K562 (cell line): Measurements from ENCODE around the gene MAPT. TPM values are rescaled to one million over a fixed set of nuclear protein-coding genes. Genes with fewer than 3 reads are reported as not detected.
A peak's percentile ranks its signal among the peaks of the same experiment; 100 is the strongest.

Experiments used
- ATAC-seq: fragments of 200-7000 bp; cut with Tn5 transposase; 3 replicates; pipeline ENCODE4 v1.9.1; 2020; ENCODE audit warnings: moderate library complexity
- BruUV-seq: library from RNA; stranded (reverse); fragments of 400-500 nt; replicated peaks from 2 replicates; lab custom pipeline; 2021; lab: Mats Ljungman, UMichigan
- CTCF ChIA-PET: fragments of 300-600 bp; formaldehyde crosslinking; extraction: SDS; loops from one replicate; lab custom pipeline; 2021; ENCODE audit warnings: low intra/inter-chr PET ratio; lab: Yijun Ruan, JAX
- POLR2A ChIA-PET: fragments of 300-600, 350-650 bp; sonication (Branson Sonifier 250); formaldehyde crosslinking; extraction: SDS; loops from one replicate; lab custom pipeline; 2021; ENCODE audit warnings: antibody characterized with exemption, inconsistent platforms; lab: Yijun Ruan, JAX
- DNase-seq, 4 experiments: peaks; one replicate each; pipeline versions ENCODE4 v3.0.0 to v3.0.0-alpha.2; 2011 to 2018; ENCODE audit warnings: low spot score in 3 of 4, mixed read lengths in 3 of 4; ENCODE audit errors: extremely low read depth in 1 of 4
- FAIRE-seq: peaks from 2 replicates; lab custom pipeline; 2011; peaks lifted over from hg19 to GRCh38; lab: Jason Lieb, UNC
- H2AFZ ChIP-seq: 2 replicates; pipeline ENCODE4 v1.6.0; 2011; ENCODE audit warnings: low read depth, low read length, control low read depth, inconsistent platforms
- H3K27ac ChIP-seq: fragments of 200-600 bp; 3 replicates; pipeline ENCODE4 v1.8.0; 2011; ENCODE audit warnings: low read depth, mild to moderate bottlenecking, control low read depth, inconsistent platforms, low read length, moderate library complexity, mixed read lengths; ENCODE audit errors: extremely low read depth
- H3K27me3 ChIP-seq, 2 experiments: fragments of 300-600 bp in 1 of 2; 2 replicates in 1 of 2; 3 replicates in 1 of 2; pipeline versions ENCODE4 v1.6.0 to v1.8.0; 2011; ENCODE audit warnings: inconsistent platforms in 2 of 2, low read length in 2 of 2, mild to moderate bottlenecking in 1 of 2, mixed read lengths in 1 of 2, moderate library complexity in 1 of 2; ENCODE audit not compliant: control insufficient read depth in 2 of 2, insufficient read depth in 2 of 2
- H3K36me3 ChIP-seq: fragments of 300-600 bp; 3 replicates; pipeline ENCODE4 v1.8.0; 2011; ENCODE audit warnings: mild to moderate bottlenecking, low read length, inconsistent platforms; ENCODE audit not compliant: control insufficient read depth, insufficient read depth
- H3K4me1 ChIP-seq, 2 experiments: fragments of 200-600 bp in 1 of 2; replicated peaks in 1 of 2; 2 replicates in 1 of 2; 3 replicates in 1 of 2; pipeline versions ENCODE4 v1.5.1 to v1.8.0; 2011; ENCODE audit warnings: inconsistent platforms in 2 of 2, low read length in 2 of 2, mild to moderate bottlenecking in 1 of 2, mixed read lengths in 1 of 2, moderate library complexity in 1 of 2; ENCODE audit not compliant: control insufficient read depth in 2 of 2, insufficient read depth in 2 of 2
- H3K4me2 ChIP-seq: 2 replicates; pipeline ENCODE4 v1.6.1; 2011; ENCODE audit warnings: low read length, control low read depth, inconsistent platforms, mixed read lengths; ENCODE audit not compliant: insufficient read depth
- H3K4me3 ChIP-seq: fragments of 200-600 bp; sonication (generic), shearing (Covaris generic); 2 replicates; pipeline ENCODE4 v1.5.1; 2016; ENCODE audit warnings: control low read depth, inconsistent platforms
- H3K79me2 ChIP-seq: fragments of 200-600 bp; 3 replicates; pipeline ENCODE4 v1.8.0; 2011; ENCODE audit warnings: low read length, inconsistent platforms; ENCODE audit not compliant: control insufficient read depth, insufficient read depth
- H3K9ac ChIP-seq, 2 experiments: 2 replicates each; pipeline versions ENCODE4 v1.6.0 to v1.6.1; 2011; ENCODE audit warnings: low read depth in 2 of 2, low read length in 2 of 2, control low read depth in 1 of 2, inconsistent platforms in 1 of 2, mild to moderate bottlenecking in 1 of 2, mixed read lengths in 1 of 2; ENCODE audit not compliant: insufficient read depth in 1 of 2
- H3K9me1 ChIP-seq: one replicate; pipeline ENCODE4 v1.6.0; 2011; ENCODE audit warnings: inconsistent platforms, mild to moderate bottlenecking, low read length, moderate library complexity; ENCODE audit not compliant: control insufficient read depth, insufficient read depth
- H3K9me3 ChIP-seq: replicated peaks from 2 replicates; pipeline ENCODE4 v1.5.1; 2011; ENCODE audit warnings: low read depth, low read length, inconsistent platforms; ENCODE audit not compliant: control insufficient read depth, insufficient read depth
- H4K20me1 ChIP-seq: replicated peaks from 2 replicates; pipeline ENCODE4 v1.6.1; 2011; ENCODE audit warnings: low read length, inconsistent platforms, mixed read lengths; ENCODE audit not compliant: control insufficient read depth, insufficient read depth
- BRD9 ChIP-seq: fragments of 450-650 bp; IDR thresholded peaks from 2 replicates; pipeline ENCODE4 v1.6.1; 2018; ENCODE audit warnings: low read depth; ENCODE audit not compliant: partially characterized antibody
- EGR1 ChIP-seq: fragments of 450-650 bp; conservative IDR thresholded peaks from 2 replicates; pipeline ENCODE4 v1.6.1; 2017; ENCODE audit warnings: mild to moderate bottlenecking
- ETS2 ChIP-seq: IDR thresholded peaks from 2 replicates; pipeline ENCODE4 v1.6.1; 2016; ENCODE audit warnings: borderline replicate concordance, missing genetic modification characterization, mild to moderate bottlenecking, moderate library complexity, missing compliant biosample characterization; ENCODE audit not compliant: poor library complexity, severe bottlenecking
- NFIC ChIP-seq: fragments of 450-650 bp; IDR thresholded peaks from 2 replicates; pipeline ENCODE4 v1.6.1; 2017; ENCODE audit warnings: mild to moderate bottlenecking, inconsistent platforms
- RCOR1 ChIP-seq, 2 experiments: IDR thresholded peaks; 2 replicates each; pipeline ENCODE4 v1.6.1; 2012; ENCODE audit warnings: low read depth in 2 of 2, low read length in 2 of 2, borderline replicate concordance in 1 of 2, improper control_type of control experiment in 1 of 2
- SFPQ ChIP-seq: fragments of 200-400 bp; formaldehyde crosslinking; IDR thresholded peaks from 2 replicates; pipeline ENCODE4 v1.6.1; 2017; ENCODE audit warnings: mild to moderate bottlenecking, low read depth, low read length, moderate library complexity
- TAF15 ChIP-seq: fragments of 200-400 bp; formaldehyde crosslinking; IDR thresholded peaks from 2 replicates; pipeline ENCODE4 v1.6.1; 2017; ENCODE audit warnings: mild to moderate bottlenecking, low read depth, low read length, moderate library complexity
- ZNF740 ChIP-seq, 3 experiments: fragments of 200-800 bp in 1 of 3; sonication (Bioruptor generic) in 1 of 3; sonication (generic) in 1 of 3; formaldehyde crosslinking in 1 of 3; IDR thresholded peaks; 2 replicates each; pipeline versions ENCODE4 v1.6.1 to v1.8.0; 2016 to 2022; ENCODE audit warnings: mild to moderate bottlenecking in 2 of 3, missing compliant biosample characterization in 2 of 3, missing genetic modification characterization in 2 of 3, missing genetic modification reagents in 1 of 3
- WGBS: fragments of 100-300 bp; shearing (Covaris generic); methylation state at CpG from one replicate; pipeline ENCODE4 v1.1.6; 2016; ENCODE audit warnings: low coverage, mixed read lengths; ENCODE audit not compliant: insufficient coverage; ENCODE audit errors: missing lambda C conversion rate; 5-methylcytosine and 5-hydroxymethylcytosine counted together
- in situ Hi-C: fragments of 300-500 bp; cut with MboI; formaldehyde crosslinking; loops from 4 replicates; pipeline ENCODE4 v1.15.0; 2018; ENCODE audit warnings: inconsistent platforms, mixed read lengths
- intact Hi-C: fragments of 100-400 bp; cut with micrococcal nuclease; formaldehyde crosslinking; loops from 2 replicates; pipeline ENCODE4 v1.14.2; 2022
- polyA plus RNA-seq, 8 experiments: library from polyadenylated mRNA; depleted of rRNA in 4 of 8; stranded (reverse) in 5 of 8; unstranded in 3 of 8; fragments of >200 nt; fragmentation: Nextera tagmentation in 2 of 8; fragmentation: Illumina TruSeq in 1 of 8; extraction: Ambion mirVana in 2 of 8; extraction: Trizol in 1 of 8; gene quantifications; 2 replicates each; pipeline versions ENCODE4 v1.2.1 to v1.2.3, GENCODE V29; 2011 to 2014; ENCODE audit warnings: inconsistent platforms in 1 of 8, missing spikeins in 1 of 8
- total RNA-seq, 7 experiments: library from RNA; depleted of rRNA in 6 of 7; stranded (reverse); fragments of >200 nt in 6 of 7; fragmentation: Illumina TruSeq in 2 of 7; extraction: Trizol in 2 of 7; gene quantifications; 2 replicates each; pipeline versions ENCODE4 v1.2.1 to v1.2.3, GENCODE V29; 2011 to 2021; ENCODE audit warnings: low replicate concordance in 1 of 7

MAPT gene
- total and polyA plus RNA-seq, 9 of the 15 experiments (the other 6 are each of a cell fraction or from before 2014, with no cell fraction given) = 0.04 to 1.1 (median 0.36) TPM

GRCh38 chr17:45894022-45894784 lies at the start of gene MAPT (continued):
- TF ChIP-seq RCOR1 (IDR thresholded peaks at IDR 0.05; ENCODE audit: borderline replicate concordance in 1 of 2, low read depth in 2 of 2, low read length in 2 of 2) (peak in 1 of 2 experiments; percentile 40; a peak in 1 of 4 replicates), ZNF740 (CRISPR knock-in tag; IDR thresholded peaks at IDR 0.05) (no peak), ZNF740 (tag; IDR thresholded peaks at IDR 0.05) (no peak), ETS2 (tag) (no peak), TAF15 (no peak), BRD9 (no peak), EGR1 (peak; percentile 92)

- no peak for ATAC-seq
- peaks cover 12 to 61% of the 10 kb centered on the region in 2 experiments; a peak in 4 of 5 replicates for H3K27me3 ChIP-seq
Observed at GRCh38 chr17:45844695-45845375, 49.5 kb upstream of the MAPT start, which contains the start of gene SPPL2C. TSS of gene SPPL2C (plus strand) at chr17:45844881. CDS start at chr17:45844907, 26 bp downstream.

More at GRCh38 chr17:45844695-45845375, 49.5 kb upstream of the MAPT start, which contains the start of gene SPPL2C:
- Histone ChIP-seq H3K9ac (no peak within 1 kb of the TSS; a peak in 1 of 4 replicates), H2AFZ (no peak within 1 kb of the TSS), H3K4me3 (no peak within 1 kb of the TSS), H3K9me1 (no peaks in the 10 kb centered on the region), H3K27ac (no peak within 1 kb of the TSS), H3K36me3 (no peaks in the 10 kb centered on the region), H3K4me2 (no peak within 1 kb of the TSS), H3K4me1 (peaks cover 0 to 13% of the 10 kb centered on the region in 2 experiments; a peak in 1 of 5 replicates), H3K79me2 (no peaks in the 10 kb centered on the region), H4K20me1 (no peaks in the 10 kb centered on the region; the same call in 1 of the 2 replicates), H3K9me3 (no peaks in the 10 kb centered on the region)
- in situ Hi-C loops = loop anchor here (25.0 kb wide), 1 partner anchor 433 kb away; no protein-coding TSS in a partner anchor
- ChIA-PET CTCF (no interaction called here), POLR2A (no interaction called here)
- DNase-seq (no peak), FAIRE-seq (no peak)
- WGBS = 2% methylated on average over 12 of the region's 25 CpGs
- BruUV-seq = no TSS peak
- no peak for TF ChIP-seq SFPQ
- peak; percentile 71 for TF ChIP-seq NFIC
- intact Hi-C loops = no loop called here
